NCI-H2081 (cell line): Measurements from ENCODE around the gene CBFA2T2.
"Not testable (repeated sequence)": the region's sequence is repeated elsewhere in the genome, so short reads cannot be mapped to it uniquely, and the experiment has no call there.

Experiments
- DNase-seq, 2 experiments: peaks; one replicate each; lab custom pipeline; 2025; lab: John Stamatoyannopoulos, UW

The CBFA2T2 gene

GRCh38 chr20:33698966-33699365 lies 209.1 kb downstream of the CBFA2T2 start:
- DNase-seq = not testable (repeated sequence)
